B cell (primary cell): ENCODE measurements around the gene LAMA3. TPM values are rescaled to one million over a fixed set of nuclear protein-coding genes. Genes with fewer than 3 reads are reported as not detected.

Experiments used
- ATAC-seq: fragments of 200-7000 bp; cut with Tn5 transposase; one replicate; pipeline ENCODE4 v1.10.0; 2021; ENCODE audit warnings: low read depth, mild to moderate bottlenecking, moderate number of reproducible peaks, moderate library complexity
- CTCF ChIA-PET: fragments of 350-600 bp; sonication (Branson Sonifier 250); formaldehyde crosslinking; loops from one replicate; lab custom pipeline; 2021; ENCODE audit warnings: antibody characterized with exemption, inconsistent platforms; lab: Charles Lee
- POLR2A ChIA-PET: fragments of 350-600 bp; sonication (Branson Sonifier 250); formaldehyde crosslinking; loops from one replicate; lab custom pipeline; 2021; ENCODE audit warnings: antibody characterized with exemption; lab: Charles Lee
- DNase-seq: peaks from one replicate; pipeline ENCODE4 v3.0.0; 2013
- H2AFZ ChIP-seq: 2 replicates; pipeline ENCODE4 v1.6.1; 2012; ENCODE audit warnings: mild to moderate bottlenecking, low read depth, low read length; ENCODE audit not compliant: insufficient read depth, poor library complexity, severe bottlenecking
- H3K27ac ChIP-seq, 2 donors: 1 replicate in 1 of 2; 2 replicates in 1 of 2; pipeline ENCODE4 v1.5.1; 2012 to 2013; ENCODE audit warnings: low read length in 2 of 2, mild to moderate bottlenecking in 2 of 2, moderate library complexity in 1 of 2
- H3K27me3 ChIP-seq, 4 experiments: fragments of 200-600 bp in 1 of 4; sonication (generic) in 1 of 4; replicated peaks in 1 of 4; 1 replicate in 2 of 4; 2 replicates in 2 of 4; pipeline versions ENCODE4 v1.6.1 to v1.7.0; 2013 to 2016; ENCODE audit warnings: low read length in 3 of 4, mild to moderate bottlenecking in 2 of 4, mixed read lengths in 1 of 4, moderate library complexity in 1 of 4; ENCODE audit not compliant: insufficient read depth in 4 of 4, control insufficient read depth in 3 of 4; ENCODE audit errors: control extremely low read depth in 1 of 4
- H3K36me3 ChIP-seq, 2 experiments: replicated peaks in 1 of 2; 1 replicate in 1 of 2; 2 replicates in 1 of 2; pipeline versions ENCODE4 v1.6.1 to v1.7.1; 2013; ENCODE audit warnings: low read length in 1 of 2; ENCODE audit not compliant: insufficient read depth in 2 of 2, control insufficient read depth in 1 of 2; ENCODE audit errors: control extremely low read depth in 1 of 2, extremely low read depth in 1 of 2
- H3K4me1 ChIP-seq, 2 donors: fragments of 200-600 bp in 1 of 2; sonication (generic) in 1 of 2; 1 replicate in 1 of 2; 2 replicates in 1 of 2; pipeline versions ENCODE4 v1.5.1 to v1.6.1; 2013 to 2017; ENCODE audit warnings: low read length in 2 of 2; ENCODE audit not compliant: control insufficient read depth in 2 of 2, insufficient read depth in 2 of 2
- H3K4me2 ChIP-seq: replicated peaks from 2 replicates; pipeline ENCODE3; 2012; ENCODE audit warnings: mild to moderate bottlenecking, low read depth, low read length; ENCODE audit not compliant: poor library complexity, severe bottlenecking
- H3K4me3 ChIP-seq, 5 experiments: fragments of 200-600 bp in 1 of 5; sonication (generic) in 1 of 5; 1 replicate in 3 of 5; 2 replicates in 2 of 5; pipeline versions ENCODE4 v1.5.1 to v1.7.0; 2011 to 2016; ENCODE audit warnings: low read length in 4 of 5, mild to moderate bottlenecking in 4 of 5, low read depth in 2 of 5, control low read depth in 1 of 5, moderate library complexity in 1 of 5; ENCODE audit not compliant: insufficient read depth in 1 of 5; ENCODE audit errors: control extremely low read depth in 1 of 5, extremely low read depth in 1 of 5
- H3K79me2 ChIP-seq: fragments of 200-600 bp; sonication (generic); one replicate; pipeline ENCODE4 v1.6.0; 2016; ENCODE audit warnings: low read length; ENCODE audit not compliant: control insufficient read depth, insufficient read depth
- H3K9ac ChIP-seq: fragments of 200-600 bp; sonication (generic); 2 replicates; pipeline ENCODE4 v1.6.1; 2017; ENCODE audit warnings: mild to moderate bottlenecking, low read length, moderate library complexity
- H3K9me3 ChIP-seq, 3 donors: one replicate each; pipeline versions ENCODE4 v1.6.1 to v1.7.1; 2013; ENCODE audit warnings: low read length in 2 of 3; ENCODE audit not compliant: control insufficient read depth in 2 of 3, insufficient read depth in 1 of 3; ENCODE audit errors: control extremely low read depth in 1 of 3
- H4K20me1 ChIP-seq: 2 replicates; pipeline ENCODE4 v1.6.0; 2012; ENCODE audit warnings: mild to moderate bottlenecking, low read length; ENCODE audit not compliant: insufficient read depth, control insufficient read depth, poor library complexity, severe bottlenecking
- H3K27ac Mint-ChIP-seq: one replicate; pipeline ENCODE4 v1.8.0; 2021; ENCODE audit warnings: mixed read lengths
- H3K27me3 Mint-ChIP-seq: one replicate; pipeline ENCODE4 v1.8.0; 2021; ENCODE audit warnings: mixed read lengths
- H3K4me1 Mint-ChIP-seq: one replicate; pipeline ENCODE4 v1.8.0; 2021; ENCODE audit warnings: mixed read lengths
- H3K4me3 Mint-ChIP-seq: one replicate; pipeline ENCODE4 v1.8.0; 2021; ENCODE audit warnings: mixed read lengths
- H3K9me3 Mint-ChIP-seq: one replicate; pipeline ENCODE4 v1.8.0; 2022; ENCODE audit warnings: mixed read lengths; ENCODE audit not compliant: insufficient read depth
- CTCF ChIP-seq: fragments of 200-600 bp; IDR thresholded peaks from one replicate; pipeline ENCODE4 v1.8.0; 2022; ENCODE audit warnings: antibody characterized with exemption, mild to moderate bottlenecking
- EZH2 ChIP-seq: IDR thresholded peaks from 2 replicates; pipeline ENCODE4 v1.6.1; 2012; ENCODE audit warnings: borderline replicate concordance, low read depth, mild to moderate bottlenecking, moderate library complexity, low read length; ENCODE audit not compliant: insufficient read depth, poor library complexity, severe bottlenecking
- WGBS: methylation state at CpG from one replicate; pipeline ENCODE4 v1.1.5; 2013; ENCODE audit warnings: missing lambda C conversion rate; ENCODE audit not compliant: insufficient coverage; 5-methylcytosine and 5-hydroxymethylcytosine counted together
- intact Hi-C: fragments of 100-400 bp; cut with micrococcal nuclease; formaldehyde crosslinking; loops from one replicate; pipeline ENCODE4 v1.10.0; 2022
- polyA plus RNA-seq: library from polyadenylated mRNA; depleted of rRNA; stranded (reverse); fragments of >200 nt; gene quantifications from 2 replicates; pipeline ENCODE4 v1.2.3, GENCODE V29; 2012
- total RNA-seq, 2 donors: library from RNA; stranded (reverse); fragments of 120-200 nt in 1 of 2; gene quantifications; 1 replicate in 1 of 2; 2 replicates in 1 of 2; pipeline versions ENCODE4 v1.2.3 to v1.2.4, GENCODE V29; 2013 to 2022

Gene LAMA3
- total and polyA plus RNA-seq, 2 donors (not counting 1 experiment from before 2014, with no cell fraction given), result 0.03 to 0.32 TPM

- no peaks in the 10 kb centered on the region for H3K27me3 Mint-ChIP-seq
- H3K27ac Mint-ChIP-seq, result peak overlapping the region; percentile 98
- TF ChIP-seq CTCF (no peak), EZH2 (no peak)
- 52% methylated on average over 2 of the region's 7 CpGs for WGBS
- intact Hi-C loops, result loop anchor here (1.0 to 10.0 kb wide), 2 partner anchors 39 to 454 kb away; partner anchors contain the start of gene IMPACT
- no peaks in the 10 kb centered on the region for H3K27me3 ChIP-seq
- POLR2A ChIA-PET, result interaction anchor here (0.6 kb wide), 1 partner anchor 406 kb away, joined by 3 read pairs; no protein-coding TSS in a partner anchor
- H2AFZ ChIP-seq, result peak overlapping the region; percentile 73
- no peaks in the 10 kb centered on the region for H4K20me1 ChIP-seq
- H3K4me1 Mint-ChIP-seq, result peaks cover 73% of the 10 kb centered on the region
- no peaks in the 10 kb centered on the region for H3K36me3 ChIP-seq
- peak; percentile 83 for DNase-seq
- peaks cover 0 to 7% (median 0%) of the 10 kb centered on the region in 3 donors for H3K9me3 ChIP-seq
- peaks cover 54 to 64% of the 10 kb centered on the region in 2 donors for H3K4me1 ChIP-seq
- H3K9ac ChIP-seq, result peak overlapping the region; percentile 36
- peak; percentile 77 for ATAC-seq
- H3K4me3 ChIP-seq, result peak overlapping the region in 1 of 5 experiments; percentile 48
- H3K9me3 Mint-ChIP-seq, result peaks cover 6% of the 10 kb centered on the region
- H3K4me2 ChIP-seq, result peak overlapping the region; percentile 70
- H3K79me2 ChIP-seq, result no peaks in the 10 kb centered on the region
- peak overlapping the region; percentile 84 for H3K4me3 Mint-ChIP-seq
- peak overlapping the region; percentile 85 to 88 for H3K27ac ChIP-seq
- CTCF ChIA-PET, result no interaction called here
Observed at GRCh38 chr18:23970161-23971096, 281.2 kb downstream of the LAMA3 start.
